GM12892 (cell line): ENCODE results near the gene NFATC1.

Experiments
- DNase-seq: peaks from one replicate; pipeline ENCODE4 v3.0.0; 2011; ENCODE audit not compliant: insufficient read length
- FAIRE-seq: peaks from 2 replicates; lab custom pipeline; 2011; peaks lifted over from hg19 to GRCh38; lab: Jason Lieb, UNC
- POLR2A ChIP-seq: IDR thresholded peaks from 2 replicates; pipeline ENCODE4 v1.6.1; 2011; ENCODE audit warnings: low read depth, low read length, control low read depth
- POLR2AphosphoS5 ChIP-seq: IDR thresholded peaks from 2 replicates; pipeline ENCODE4 v1.6.1; 2011; ENCODE audit warnings: low read depth, low read length, control low read depth
- TAF1 ChIP-seq: IDR thresholded peaks from 2 replicates; pipeline ENCODE4 v1.6.1; 2011; ENCODE audit warnings: low read depth, mild to moderate bottlenecking, control low read depth, low read length, borderline replicate concordance

The NFATC1 gene

GRCh38 chr18:79528846-79529245 is 133.1 kb downstream of the NFATC1 start:
- DNase-seq (peak; percentile 71), FAIRE-seq (no peak)
- TF ChIP-seq TAF1, result no peak
- TF ChIP-seq POLR2A, result no peak

DNA sequence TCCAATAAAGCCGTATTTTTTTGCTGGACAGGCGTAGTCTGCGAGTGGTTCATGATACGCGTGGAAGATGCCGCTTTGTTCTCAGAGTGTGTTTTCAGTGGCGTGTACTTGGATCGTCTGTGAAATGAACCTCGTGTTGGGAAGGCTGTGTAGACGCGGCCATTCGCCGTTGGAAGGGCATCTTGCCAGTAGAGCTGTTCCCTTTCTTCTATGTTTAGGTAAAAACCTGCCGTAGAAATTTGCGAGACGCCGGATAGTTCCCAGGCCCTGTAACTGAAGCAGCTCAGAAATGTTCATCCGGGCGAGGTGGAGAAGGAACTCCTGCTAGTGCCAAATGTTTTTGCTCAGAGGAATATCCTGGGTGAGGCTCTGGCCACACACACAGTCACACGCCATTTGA is 133.6 kb downstream of the NFATC1 start:
- FAIRE-seq (no peak), DNase-seq (no peak)
- TF ChIP-seq POLR2AphosphoS5, result no peak
- TF ChIP-seq POLR2A, result no peak
- TF ChIP-seq TAF1, result no peak

- DNase-seq, result no peak
- no peak for TF ChIP-seq POLR2AphosphoS5
- TF ChIP-seq TAF1, result no peak
- no peak for TF ChIP-seq POLR2A
- FAIRE-seq, result no peak
Observed at GRCh38 chr18:79529991-79530390, 134.3 kb downstream of the NFATC1 start.

- TF ChIP-seq POLR2AphosphoS5 (no peak), POLR2A (no peak), TAF1 (no peak)
- DNase-seq, result no peak
- no peak for FAIRE-seq
Observed at GRCh38 chr18:79530821-79531220, 135.1 kb downstream of the NFATC1 start.

DNA sequence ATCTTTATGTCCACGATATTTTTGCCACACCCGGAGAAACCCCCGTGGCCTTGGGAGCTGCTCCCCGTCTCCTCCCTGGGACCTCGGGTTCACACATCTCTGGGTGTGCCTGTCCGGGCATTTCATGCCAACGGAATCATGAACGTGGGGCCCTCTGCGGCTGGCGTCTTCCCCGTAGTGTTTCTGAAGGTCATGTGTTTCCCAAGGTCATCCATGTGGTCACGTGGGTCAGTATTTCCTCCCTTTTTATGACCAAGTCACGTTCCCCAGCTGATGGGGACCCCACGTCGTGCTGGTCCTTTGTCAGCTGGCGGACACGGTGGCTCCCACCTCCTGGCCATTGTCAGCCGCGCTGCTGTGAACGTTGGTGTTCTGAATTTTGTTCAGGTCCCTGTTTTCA is 135.7 kb downstream of the NFATC1 start:
- FAIRE-seq, result no peak
- TF ChIP-seq POLR2A (no peak), POLR2AphosphoS5 (no peak), TAF1 (no peak)

GRCh38 chr18:79531926-79532312 is 136.2 kb downstream of the NFATC1 start:
- no peak for TF ChIP-seq TAF1
- TF ChIP-seq POLR2A, result no peak
- no peak for TF ChIP-seq POLR2AphosphoS5
- FAIRE-seq (no peak), DNase-seq (no peak)

More for the DNA sequence above, 135.7 kb downstream of the NFATC1 start:
- no peak for DNase-seq

- DNase-seq (no peak), FAIRE-seq (no peak)
- TF ChIP-seq POLR2AphosphoS5 (no peak), TAF1 (no peak)
Observed at GRCh38 chr18:79532313-79533007, 136.7 kb downstream of the NFATC1 start.

DNA sequence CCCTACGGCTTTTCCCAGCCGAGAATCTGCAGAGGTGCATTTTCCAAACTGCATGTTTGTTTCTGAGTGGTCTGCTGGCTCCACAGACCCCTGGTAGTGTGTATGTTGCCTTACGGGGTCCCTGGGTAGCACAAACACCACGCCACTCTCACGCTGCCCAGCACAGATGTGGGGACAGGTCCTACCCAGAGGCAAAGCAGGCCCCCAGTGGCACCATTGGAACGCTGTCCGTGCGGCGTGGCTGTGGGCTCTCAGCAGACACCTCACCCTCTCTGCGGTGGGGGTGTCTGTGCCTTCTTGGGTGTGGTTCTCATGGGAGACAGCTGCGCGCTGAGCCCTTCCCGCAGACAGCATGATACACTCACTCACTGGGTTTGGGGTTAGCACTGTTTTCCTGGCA is 137.4 kb downstream of the NFATC1 start:
- FAIRE-seq (no peak), DNase-seq (no peak)
- TF ChIP-seq POLR2AphosphoS5, result no peak
- no peak for TF ChIP-seq TAF1
- no peak for TF ChIP-seq POLR2A

DNA sequence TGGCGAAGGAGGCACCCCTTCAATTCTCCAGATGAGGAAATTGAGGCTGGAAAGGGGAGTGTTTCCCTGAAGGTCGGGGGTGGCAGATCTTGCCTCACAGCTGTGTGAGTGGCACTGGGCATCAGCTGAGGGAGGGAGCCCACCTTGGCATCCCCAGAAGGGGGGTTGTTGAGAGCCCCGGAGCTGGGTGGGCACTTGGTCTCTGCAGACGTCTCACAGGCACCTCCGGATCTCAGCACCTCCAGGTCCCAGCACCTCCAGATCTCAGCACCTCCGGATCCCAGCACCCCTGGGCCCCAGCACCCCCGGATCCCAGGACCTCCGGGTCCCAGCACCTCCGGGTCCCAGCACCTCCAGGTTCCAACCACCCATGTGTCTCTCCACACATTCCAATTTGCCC is 137.9 kb downstream of the NFATC1 start:
- TF ChIP-seq TAF1 (no peak), POLR2A (no peak), POLR2AphosphoS5 (no peak)
- FAIRE-seq, result no peak
- no peak for DNase-seq

DNA sequence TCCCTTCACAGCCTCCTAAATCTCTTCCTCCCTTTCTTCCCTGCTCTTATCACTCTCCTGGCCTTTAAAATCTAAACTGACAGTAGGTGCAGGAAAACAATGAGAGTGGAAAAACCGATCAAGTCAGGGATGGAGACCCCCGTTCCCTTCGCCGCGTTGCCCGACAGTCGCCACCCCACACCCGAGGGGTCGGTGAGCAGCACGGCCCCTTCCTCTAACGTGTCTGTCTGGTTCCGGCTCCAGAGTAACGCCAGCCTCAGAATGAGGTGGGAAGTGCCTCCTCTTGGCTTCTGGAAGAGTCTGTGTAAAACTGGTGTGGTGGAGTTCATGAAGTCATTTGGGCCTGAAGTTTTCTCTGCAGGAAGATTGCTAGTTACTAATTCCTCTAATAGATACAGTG is 138.6 kb downstream of the NFATC1 start:
- TF ChIP-seq POLR2AphosphoS5, result no peak
- TF ChIP-seq TAF1, result no peak
- TF ChIP-seq POLR2A, result no peak
- FAIRE-seq (no peak), DNase-seq (no peak)

- FAIRE-seq, result no peak
- DNase-seq, result no peak
- TF ChIP-seq POLR2AphosphoS5 (no peak), TAF1 (no peak), POLR2A (no peak)
Observed at GRCh38 chr18:79537758-79538157, 142.0 kb downstream of the NFATC1 start.

DNA sequence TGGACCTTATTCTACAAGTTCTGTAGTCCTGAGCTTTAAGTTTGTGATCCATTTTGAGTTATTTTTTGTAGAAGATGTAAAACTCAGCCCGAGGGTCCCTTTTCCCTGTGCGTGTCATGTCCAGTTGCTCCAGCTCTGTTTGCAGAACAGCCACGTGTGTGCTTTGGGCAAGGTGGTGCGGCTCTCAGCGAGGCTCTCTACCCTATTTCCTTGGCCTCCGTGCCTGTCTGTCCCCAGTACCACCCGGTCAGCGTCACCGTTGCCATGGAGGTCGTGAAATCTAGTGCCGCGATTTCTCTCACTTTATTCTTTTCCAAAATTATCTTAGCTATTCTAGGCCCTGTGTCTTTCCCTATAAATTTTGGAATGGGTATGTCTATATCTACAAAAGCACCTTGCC is 142.9 kb downstream of the NFATC1 start:
- no peak for TF ChIP-seq POLR2AphosphoS5
- no peak for TF ChIP-seq TAF1
- no peak for TF ChIP-seq POLR2A
- DNase-seq (no peak), FAIRE-seq (no peak)
